Measurements from ENCODE around the gene ARAF. TPM values are rescaled to one million over a fixed set of nuclear protein-coding genes. Genes with fewer than 3 reads are reported as not detected.
"Not testable (repeated sequence)": the region's sequence is repeated elsewhere in the genome, so short reads cannot be mapped to it uniquely, and the experiment has no call there.

The ARAF gene
- total RNA-seq, 1 donor from 2014 or later, result 30.2 TPM

DNA sequence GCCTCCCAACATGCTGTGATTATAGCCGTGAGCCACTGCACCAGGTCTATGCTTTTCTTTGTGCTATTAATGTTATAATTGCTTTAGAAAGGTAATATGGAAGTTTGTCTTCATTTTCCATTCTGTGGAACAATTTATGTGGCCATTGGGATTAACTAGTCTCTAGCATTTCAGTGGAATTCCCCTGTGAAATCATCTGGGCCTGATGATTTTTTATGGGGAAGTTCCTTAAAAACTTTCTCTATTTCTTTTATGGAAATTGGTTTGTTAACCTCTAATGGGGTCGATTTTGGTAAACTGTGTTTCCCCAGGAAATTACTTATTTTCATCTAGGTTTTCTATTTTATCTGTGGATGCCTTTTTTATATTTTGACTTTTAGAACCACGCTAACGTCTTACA, 32.5 kb downstream of the ARAF start:
- no peak for DNase-seq (ENCODE audit: low read depth)
- Histone ChIP-seq H3K4me3 (ENCODE audit: low read depth, low read length) (no peak overlapping the region), H3K36me3 (ENCODE audit: control insufficient read depth, insufficient read depth, low read length) (no peaks in the 10 kb centered on the region), H3K27me3 (ENCODE audit: control insufficient read depth, insufficient read depth, low read length) (no peaks in the 10 kb centered on the region)
- TF ChIP-seq, protein P1, sequence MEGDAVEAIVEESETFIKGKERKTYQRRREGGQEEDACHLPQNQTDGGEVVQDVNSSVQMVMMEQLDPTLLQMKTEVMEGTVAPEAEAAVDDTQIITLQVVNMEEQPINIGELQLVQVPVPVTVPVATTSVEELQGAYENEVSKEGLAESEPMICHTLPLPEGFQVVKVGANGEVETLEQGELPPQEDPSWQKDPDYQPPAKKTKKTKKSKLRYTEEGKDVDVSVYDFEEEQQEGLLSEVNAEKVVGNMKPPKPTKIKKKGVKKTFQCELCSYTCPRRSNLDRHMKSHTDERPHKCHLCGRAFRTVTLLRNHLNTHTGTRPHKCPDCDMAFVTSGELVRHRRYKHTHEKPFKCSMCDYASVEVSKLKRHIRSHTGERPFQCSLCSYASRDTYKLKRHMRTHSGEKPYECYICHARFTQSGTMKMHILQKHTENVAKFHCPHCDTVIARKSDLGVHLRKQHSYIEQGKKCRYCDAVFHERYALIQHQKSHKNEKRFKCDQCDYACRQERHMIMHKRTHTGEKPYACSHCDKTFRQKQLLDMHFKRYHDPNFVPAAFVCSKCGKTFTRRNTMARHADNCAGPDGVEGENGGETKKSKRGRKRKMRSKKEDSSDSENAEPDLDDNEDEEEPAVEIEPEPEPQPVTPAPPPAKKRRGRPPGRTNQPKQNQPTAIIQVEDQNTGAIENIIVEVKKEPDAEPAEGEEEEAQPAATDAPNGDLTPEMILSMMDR (IDR thresholded peaks at IDR 0.05; ENCODE audit: insufficient read depth, low read length, poor library complexity, severe bottlenecking), result no peak

DNA sequence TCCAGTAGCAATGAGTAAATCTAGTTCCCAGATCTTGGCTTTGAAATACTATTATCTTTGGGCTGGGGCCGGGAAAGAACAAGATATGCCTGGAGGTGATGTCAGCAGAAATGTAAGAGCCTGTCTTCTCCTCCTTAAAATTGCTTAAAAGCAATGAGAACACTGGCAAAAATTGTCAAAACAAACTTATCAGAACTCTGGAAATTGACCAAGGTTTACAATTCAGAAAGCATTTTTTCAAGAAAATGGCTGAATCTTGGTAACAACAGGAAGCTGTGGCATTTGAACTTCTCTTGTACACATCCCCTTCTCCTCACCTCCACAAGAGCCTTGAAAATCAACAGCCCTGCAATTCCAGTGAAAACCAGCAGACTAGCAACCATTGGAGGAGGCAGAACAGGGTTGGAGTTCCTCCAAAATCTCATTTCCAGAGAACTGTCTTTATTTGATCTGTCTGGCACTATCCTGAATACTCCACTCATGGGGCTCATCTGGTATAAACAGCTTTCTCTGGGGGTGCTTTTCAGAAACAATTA, 34.8 kb downstream of the ARAF start:
- TF ChIP-seq, protein P1 (IDR thresholded peaks at IDR 0.05; ENCODE audit: insufficient read depth, low read length, poor library complexity, severe bottlenecking), result no peak
- DNase-seq (ENCODE audit: low read depth), result no peak
- H3K36me3 ChIP-seq (ENCODE audit: control insufficient read depth, insufficient read depth, low read length), result no peaks in the 10 kb centered on the region
- no peak overlapping the region for H3K4me3 ChIP-seq (ENCODE audit: low read depth, low read length)
- no peaks in the 10 kb centered on the region for H3K27me3 ChIP-seq (ENCODE audit: control insufficient read depth, insufficient read depth, low read length)

DNA sequence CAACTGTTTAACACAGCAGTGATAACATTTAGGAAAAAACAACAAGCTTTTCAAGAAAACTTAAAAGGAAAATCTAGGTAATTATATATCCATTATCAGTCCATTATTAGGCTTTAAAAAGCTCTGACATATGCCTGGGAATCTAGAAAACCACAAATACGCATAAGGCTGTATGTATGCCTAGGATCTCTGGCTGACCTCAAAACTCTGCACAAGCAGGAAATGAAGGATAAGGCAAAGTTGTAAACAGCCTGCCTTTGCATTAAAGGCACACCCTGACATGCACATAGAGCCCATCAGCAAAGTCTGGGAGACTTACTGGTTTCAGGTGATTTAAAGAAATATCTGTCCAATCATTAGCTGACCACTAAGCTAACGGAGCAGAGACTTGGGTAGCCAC, 35.3 kb downstream of the ARAF start:
- Histone ChIP-seq H3K27me3 (ENCODE audit: control insufficient read depth, insufficient read depth, low read length) (no peaks in the 10 kb centered on the region), H3K36me3 (ENCODE audit: control insufficient read depth, insufficient read depth, low read length) (no peaks in the 10 kb centered on the region), H3K4me3 (ENCODE audit: low read depth, low read length) (no peak overlapping the region)
- no peak for DNase-seq (ENCODE audit: low read depth)
- TF ChIP-seq, protein P1 (IDR thresholded peaks at IDR 0.05; ENCODE audit: insufficient read depth, low read length, poor library complexity, severe bottlenecking), result no peak

DNA sequence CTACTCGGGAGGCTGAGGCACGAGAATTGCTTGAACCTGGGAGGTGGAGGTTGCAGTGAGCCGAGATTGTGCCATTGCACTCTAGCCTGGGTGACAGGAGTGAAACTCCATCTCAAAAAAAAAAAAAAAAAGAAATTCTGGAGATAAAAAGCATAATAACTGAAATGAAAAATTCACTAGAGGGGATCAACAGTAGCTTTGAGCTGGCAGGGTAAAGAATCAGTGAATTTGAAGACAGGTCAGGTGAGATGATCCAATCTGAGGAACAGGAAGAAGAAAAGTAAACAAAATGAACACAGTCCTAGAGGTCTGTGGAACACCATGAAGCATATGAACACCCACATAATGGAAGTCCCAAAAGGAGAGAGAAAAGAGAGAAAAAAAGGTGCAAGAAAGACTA, 36.2 kb downstream of the ARAF start:
- H3K27me3 ChIP-seq (ENCODE audit: control insufficient read depth, insufficient read depth, low read length), result no peaks in the 10 kb centered on the region
- TF ChIP-seq, protein P1 (IDR thresholded peaks at IDR 0.05; ENCODE audit: insufficient read depth, low read length, poor library complexity, severe bottlenecking), result no peak
- no peak overlapping the region for H3K4me3 ChIP-seq (ENCODE audit: low read depth, low read length)
- DNase-seq (ENCODE audit: low read depth), result no peak
- H3K36me3 ChIP-seq (ENCODE audit: control insufficient read depth, insufficient read depth, low read length), result no peaks in the 10 kb centered on the region

DNA sequence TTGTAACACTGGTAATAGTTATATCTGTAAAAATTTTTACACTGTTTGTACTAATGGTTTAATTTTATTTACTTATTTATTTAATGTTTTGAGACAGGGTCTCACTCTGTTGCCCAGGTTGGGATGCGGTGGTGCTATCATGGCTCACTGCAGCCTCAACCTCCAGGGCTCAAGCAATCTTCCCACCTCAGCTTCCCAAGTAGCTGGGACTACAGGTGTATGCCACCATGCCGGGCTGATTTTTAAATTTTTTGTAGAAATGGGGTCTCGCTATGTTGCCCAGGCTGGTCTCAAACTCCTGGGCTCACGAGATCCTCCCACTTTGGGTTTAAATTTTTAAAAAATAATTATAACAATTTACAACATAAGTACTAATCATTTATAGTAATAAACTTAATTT, 42.1 kb downstream of the ARAF start:
- not testable (repeated sequence) for H3K36me3 ChIP-seq (ENCODE audit: control insufficient read depth, insufficient read depth, low read length); H3K27me3 ChIP-seq (ENCODE audit: control insufficient read depth, insufficient read depth, low read length); DNase-seq (ENCODE audit: low read depth); H3K4me3 ChIP-seq (ENCODE audit: low read depth, low read length)

DNA sequence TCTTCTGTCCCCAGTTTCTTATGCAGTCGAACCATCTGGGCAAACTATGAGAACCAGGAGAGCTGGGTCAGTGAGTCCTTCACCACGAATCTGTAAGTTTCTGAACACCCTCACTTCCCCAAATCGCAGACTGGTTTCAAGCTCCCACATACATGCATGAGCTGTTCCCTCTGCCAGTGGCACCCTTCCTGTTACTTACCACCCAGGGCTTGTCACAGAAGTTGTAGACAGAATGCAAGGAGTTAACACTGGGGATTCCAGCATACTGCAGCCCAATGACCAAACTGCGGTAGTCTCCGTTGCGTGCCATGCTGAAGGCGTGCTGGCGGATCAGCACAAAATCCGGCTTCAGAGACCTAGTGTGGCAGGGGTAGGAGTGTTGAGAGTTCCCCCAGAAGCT, 44.0 kb downstream of the ARAF start:
- Histone ChIP-seq H3K4me3 (ENCODE audit: low read depth, low read length) (no peak overlapping the region), H3K36me3 (ENCODE audit: control insufficient read depth, insufficient read depth, low read length) (no peaks in the 10 kb centered on the region), H3K27me3 (ENCODE audit: control insufficient read depth, insufficient read depth, low read length) (no peaks in the 10 kb centered on the region)
- DNase-seq (ENCODE audit: low read depth), result no peak
- TF ChIP-seq, protein P1 (IDR thresholded peaks at IDR 0.05; ENCODE audit: insufficient read depth, low read length, poor library complexity, severe bottlenecking), result no peak
